A673 (cell line): ENCODE measurements around the gene SPRED3.

Experiments used
- EZH2 ChIP-seq: fragments of 200-600 bp; sonication (generic); IDR thresholded peaks from 2 replicates; pipeline ENCODE4 v1.6.1; 2017; ENCODE audit warnings: borderline replicate concordance, low read depth, mild to moderate bottlenecking, mixed read lengths, antibody characterized with exemption, low read length; ENCODE audit not compliant: poor library complexity, severe bottlenecking
- TF ChIP-seq, protein P1 (sequence below): fragments of 300-800, 200-600 bp; sonication (generic); conservative IDR thresholded peaks from 2 replicates; pipeline ENCODE4 v1.5.1; 2017; ENCODE audit warnings: low read depth, mild to moderate bottlenecking, antibody characterized with exemption, low read length, moderate library complexity, mixed read lengths

DNA sequence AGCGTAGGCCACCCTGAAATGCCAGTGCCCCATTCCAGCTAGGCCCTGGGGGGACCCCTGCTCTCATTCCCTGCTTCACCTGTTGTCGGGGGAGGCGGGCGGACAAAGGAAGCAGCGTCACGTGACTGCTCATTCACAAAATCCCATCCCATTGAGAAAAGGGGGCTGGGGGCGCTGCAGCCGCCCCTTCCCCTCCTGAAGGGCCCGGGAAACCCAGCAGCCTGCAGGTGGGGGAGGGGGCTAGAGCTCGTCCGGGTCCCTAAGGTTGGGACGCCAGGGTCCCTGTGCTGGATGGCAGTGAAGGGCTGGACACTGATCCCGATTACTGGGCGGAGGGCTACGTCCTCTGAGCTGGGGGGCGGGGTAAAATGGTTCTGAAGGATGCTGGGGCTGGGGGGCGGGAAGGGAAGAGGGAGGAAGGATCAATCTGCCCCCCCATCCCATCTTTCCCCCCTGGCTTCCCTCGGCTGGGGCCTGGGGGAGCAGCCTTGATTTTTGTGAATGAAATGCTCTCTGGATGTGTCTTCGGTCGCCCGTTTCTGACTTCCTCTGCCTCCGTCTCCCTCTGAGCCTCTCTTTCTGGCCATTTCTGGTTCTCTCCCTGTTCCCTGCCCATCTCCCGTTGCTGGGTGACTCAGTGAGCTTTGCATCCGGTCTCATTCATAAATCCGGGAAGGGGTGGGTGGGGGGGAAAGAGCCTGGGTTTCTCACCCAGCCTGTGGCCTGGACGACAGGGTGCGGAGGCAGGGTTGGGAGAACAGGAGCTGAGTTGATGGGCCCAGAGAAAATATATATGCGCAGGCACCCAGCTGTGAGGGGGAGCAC is 816 bp downstream of the SPRED3 start:
- TF ChIP-seq, protein P1, sequence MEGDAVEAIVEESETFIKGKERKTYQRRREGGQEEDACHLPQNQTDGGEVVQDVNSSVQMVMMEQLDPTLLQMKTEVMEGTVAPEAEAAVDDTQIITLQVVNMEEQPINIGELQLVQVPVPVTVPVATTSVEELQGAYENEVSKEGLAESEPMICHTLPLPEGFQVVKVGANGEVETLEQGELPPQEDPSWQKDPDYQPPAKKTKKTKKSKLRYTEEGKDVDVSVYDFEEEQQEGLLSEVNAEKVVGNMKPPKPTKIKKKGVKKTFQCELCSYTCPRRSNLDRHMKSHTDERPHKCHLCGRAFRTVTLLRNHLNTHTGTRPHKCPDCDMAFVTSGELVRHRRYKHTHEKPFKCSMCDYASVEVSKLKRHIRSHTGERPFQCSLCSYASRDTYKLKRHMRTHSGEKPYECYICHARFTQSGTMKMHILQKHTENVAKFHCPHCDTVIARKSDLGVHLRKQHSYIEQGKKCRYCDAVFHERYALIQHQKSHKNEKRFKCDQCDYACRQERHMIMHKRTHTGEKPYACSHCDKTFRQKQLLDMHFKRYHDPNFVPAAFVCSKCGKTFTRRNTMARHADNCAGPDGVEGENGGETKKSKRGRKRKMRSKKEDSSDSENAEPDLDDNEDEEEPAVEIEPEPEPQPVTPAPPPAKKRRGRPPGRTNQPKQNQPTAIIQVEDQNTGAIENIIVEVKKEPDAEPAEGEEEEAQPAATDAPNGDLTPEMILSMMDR: no peak
- TF ChIP-seq EZH2: no peak
